Vagina (tissue), 2 donors: ENCODE data around the gene ZNF688.

ENCODE experiments used
- CTCF ChIP-seq, 3 experiments: fragments of 450-650 bp in 2 of 3; fragments of 200-600 bp in 1 of 3; sonication (generic) in 1 of 3; IDR thresholded peaks; one replicate each; pipeline ENCODE4 v1.5.1; 2017 to 2019; ENCODE audit warnings: antibody characterized with exemption in 3 of 3, mild to moderate bottlenecking in 2 of 3, moderate library complexity in 2 of 3
- POLR2A ChIP-seq, 2 donors: fragments of 450-650 bp; IDR thresholded peaks; one replicate each; pipeline ENCODE4 v1.6.1; 2017; ENCODE audit warnings: antibody characterized with exemption in 2 of 2, mild to moderate bottlenecking in 2 of 2, moderate library complexity in 2 of 2
- POLR2AphosphoS5 ChIP-seq, 2 donors: sonication (generic); formaldehyde crosslinking; IDR thresholded peaks; one replicate each; pipeline ENCODE4 v1.9.0; 2017; ENCODE audit warnings: antibody characterized with exemption in 2 of 2, mild to moderate bottlenecking in 2 of 2, low read depth in 1 of 2; ENCODE audit not compliant: insufficient read depth in 1 of 2

- TF ChIP-seq CTCF (IDR thresholded peaks at IDR 0.05) (no peak), POLR2AphosphoS5 (IDR thresholded peaks at IDR 0.05; ENCODE audit: insufficient read depth in 1 of 2, low read depth in 1 of 2) (no peak), POLR2A (IDR thresholded peaks at IDR 0.05) (no peak)
Observed at GRCh38 chr16:30530163-30531037, 41.1 kb downstream of the ZNF688 start.
